ENCODE results near the gene PDHX. TPM values are rescaled to one million over a fixed set of nuclear protein-coding genes. Genes with fewer than 3 reads are reported as not detected.

The PDHX gene
- total and polyA plus RNA-seq, 10 of the 15 experiments (the other 5 are each of a cell fraction or from before 2014, with no cell fraction given) = 14.5 to 41.9 (median 28.0) TPM

DNA sequence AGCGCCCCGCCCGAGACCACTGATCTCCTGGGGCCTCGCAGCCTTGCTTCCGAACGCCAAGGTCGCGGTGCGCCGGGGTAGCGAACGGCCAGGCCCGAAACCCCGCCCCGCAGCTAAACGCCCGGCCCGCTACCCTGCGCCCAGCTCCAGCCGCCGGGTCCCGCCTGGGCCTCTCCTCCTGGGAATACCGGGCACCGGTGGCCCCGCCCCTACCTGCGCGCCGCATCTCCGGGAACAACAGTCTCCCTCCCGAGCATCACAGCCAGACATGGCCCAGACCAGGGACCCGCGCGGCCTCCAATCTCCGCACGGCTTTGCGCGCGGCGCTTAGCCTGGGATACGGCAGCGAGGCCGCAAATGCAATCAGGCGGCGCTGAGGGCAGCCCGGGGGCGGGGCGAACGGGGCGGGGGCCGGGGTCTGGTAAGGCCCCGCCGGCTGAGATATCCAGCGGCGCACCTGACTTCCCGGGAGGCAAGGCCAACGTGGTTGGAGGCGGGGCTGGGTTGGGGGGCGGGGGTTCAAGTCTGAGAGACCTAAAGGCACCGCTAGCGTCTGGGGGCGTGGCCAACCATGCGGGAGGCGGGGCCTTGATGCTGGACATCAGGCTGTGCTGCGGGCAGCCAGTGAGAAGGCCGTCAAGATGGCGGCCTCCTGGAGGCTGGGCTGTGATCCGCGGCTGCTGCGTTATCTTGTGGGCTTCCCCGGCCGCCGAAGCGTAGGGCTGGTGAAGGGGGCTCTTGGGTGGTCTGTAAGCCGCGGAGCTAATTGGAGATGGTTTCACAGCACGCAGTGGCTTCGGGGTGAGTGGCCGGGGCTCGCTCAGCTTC is at the start of gene PDHX, which contains the start of gene APIP (continued):
- TF ChIP-seq ZBTB40 (IDR thresholded peaks at IDR 0.05; ENCODE audit: borderline replicate concordance) (no peak), CBFB (IDR thresholded peaks at IDR 0.05; ENCODE audit: low read depth) (peak; percentile 79; the same call in 1 of the 2 replicates), JUNB (IDR thresholded peaks at IDR 0.05) (no peak), RUNX3 (IDR thresholded peaks at IDR 0.05; ENCODE audit: low read length) (peak; percentile 62), REST (IDR thresholded peaks at IDR 0.05; ENCODE audit: low read depth, low read length) (no peak), RFX5 (IDR thresholded peaks at IDR 0.05; ENCODE audit: low read depth, low read length) (no peak), NFXL1 (IDR thresholded peaks at IDR 0.05; ENCODE audit: borderline replicate concordance) (no peak), RBBP5 (conservative IDR thresholded peaks at IDR 0.05) (no peak), CHD2 (IDR thresholded peaks at IDR 0.05; ENCODE audit: borderline replicate concordance, low read depth, low read length) (0 out of 2 replicates have a peak, but pooled peaks have one; percentile 49), TBL1XR1 (IDR thresholded peaks at IDR 0.05; ENCODE audit: low read depth, low read length) (no peak), CREB1 (IDR thresholded peaks at IDR 0.05; ENCODE audit: low read depth) (peak; percentile 52), CTCF (IDR thresholded peaks at IDR 0.05 in 2 of 3, conservative IDR thresholded peaks at IDR 0.05 in 1 of 3; ENCODE audit: control insufficient read depth in 2 of 3, extremely low read depth in 1 of 3, insufficient read depth in 1 of 3, low read depth in 3 of 3, low read length in 3 of 3) (no peak), TCF3 (IDR thresholded peaks at IDR 0.05; ENCODE audit: borderline replicate concordance, insufficient read depth, low read depth, low read length) (no peak), TCF12 (IDR thresholded peaks at IDR 0.05; ENCODE audit: low read depth, low read length) (0 out of 2 replicates have a peak, but pooled peaks have one; percentile 19), CBX5 (IDR thresholded peaks at IDR 0.05; ENCODE audit: low read depth) (0 out of 2 replicates have a peak, but pooled peaks have one; percentile 10), SMAD1 (IDR thresholded peaks at IDR 0.05; ENCODE audit: low read depth, partially characterized antibody) (no peak), SREBF2 (IDR thresholded peaks at IDR 0.05; ENCODE audit: low read length) (no peak), SUPT20H (IDR thresholded peaks at IDR 0.05; ENCODE audit: borderline replicate concordance, control insufficient read depth, low read depth, low read length) (no peak)
- TF ChIP-seq, protein P1, sequence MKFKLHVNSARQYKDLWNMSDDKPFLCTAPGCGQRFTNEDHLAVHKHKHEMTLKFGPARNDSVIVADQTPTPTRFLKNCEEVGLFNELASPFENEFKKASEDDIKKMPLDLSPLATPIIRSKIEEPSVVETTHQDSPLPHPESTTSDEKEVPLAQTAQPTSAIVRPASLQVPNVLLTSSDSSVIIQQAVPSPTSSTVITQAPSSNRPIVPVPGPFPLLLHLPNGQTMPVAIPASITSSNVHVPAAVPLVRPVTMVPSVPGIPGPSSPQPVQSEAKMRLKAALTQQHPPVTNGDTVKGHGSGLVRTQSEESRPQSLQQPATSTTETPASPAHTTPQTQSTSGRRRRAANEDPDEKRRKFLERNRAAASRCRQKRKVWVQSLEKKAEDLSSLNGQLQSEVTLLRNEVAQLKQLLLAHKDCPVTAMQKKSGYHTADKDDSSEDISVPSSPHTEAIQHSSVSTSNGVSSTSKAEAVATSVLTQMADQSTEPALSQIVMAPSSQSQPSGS (IDR thresholded peaks at IDR 0.05; ENCODE audit: low read length) = no peak

All from GM12878 (cell line).